Measurements from ENCODE around the gene DPH7.
"Not testable (repeated sequence)": the region's sequence is repeated elsewhere in the genome, so short reads cannot be mapped to it uniquely, and the experiment has no call there.

The DPH7 gene

DNA sequence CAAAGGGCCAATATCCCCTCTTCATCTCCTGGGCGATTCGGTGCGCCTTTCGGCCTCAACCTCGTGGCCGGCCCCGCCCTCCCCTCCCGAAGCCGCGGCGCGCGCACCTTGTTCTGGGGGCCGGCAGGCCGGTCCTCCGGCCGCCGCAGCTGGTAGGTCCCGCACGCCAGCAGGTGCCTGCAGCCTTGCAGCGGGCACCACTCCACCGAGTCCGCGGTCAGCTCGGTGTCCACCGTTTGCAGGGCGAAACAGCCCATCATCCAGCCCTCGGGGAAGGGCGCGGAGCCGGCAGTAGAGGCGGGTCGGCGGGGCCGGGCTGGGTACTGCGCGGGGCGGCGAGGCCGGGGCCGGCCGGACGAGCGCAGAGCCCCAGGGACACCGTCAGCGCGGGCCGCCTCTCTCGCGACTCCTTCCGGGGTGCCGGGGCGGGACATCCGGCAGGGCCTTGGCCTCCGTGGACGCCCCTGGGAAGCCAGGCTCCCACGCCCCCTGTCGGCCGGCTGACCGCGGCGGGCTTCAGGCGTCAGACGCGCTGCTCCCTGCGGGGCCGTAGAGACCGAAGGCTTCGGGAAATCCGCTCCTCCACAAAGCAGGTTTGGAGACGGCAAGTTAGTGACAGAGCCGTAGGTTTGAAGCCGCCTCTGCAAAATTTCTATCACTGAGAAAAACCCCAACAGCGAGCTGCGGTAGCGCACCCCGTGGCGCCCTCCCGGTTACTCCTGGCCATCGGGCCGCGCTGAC lies at the start of gene DPH7:
Gene DPH7, minus strand, starts transcription at position 408 of the 741 bp plus-strand sequence. Its CDS starts 148 bp downstream, at position 260.
- DNase-seq: peak; percentile 34

DNA sequence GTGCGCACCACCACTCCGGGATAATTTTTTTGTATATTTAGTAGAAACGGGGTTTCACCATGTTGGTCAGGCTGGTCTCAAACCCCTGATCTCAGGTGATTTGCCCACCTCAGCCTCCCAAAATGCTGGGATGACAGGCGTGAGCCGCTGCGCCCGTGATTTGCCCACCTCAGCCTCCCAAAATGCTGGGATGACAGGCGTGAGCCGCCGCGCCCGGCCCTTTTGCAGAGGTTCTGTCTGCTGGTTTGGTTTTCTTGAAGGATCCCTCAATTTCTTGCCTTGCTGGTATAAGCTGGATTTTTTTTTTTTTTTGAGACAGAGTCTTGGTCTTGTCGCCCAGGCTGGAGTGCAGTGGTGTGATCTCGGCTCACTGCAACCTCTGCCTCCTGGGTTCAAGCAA lies 48.7 kb upstream of the DPH7 start:
- DNase-seq: not testable (repeated sequence)

DNA sequence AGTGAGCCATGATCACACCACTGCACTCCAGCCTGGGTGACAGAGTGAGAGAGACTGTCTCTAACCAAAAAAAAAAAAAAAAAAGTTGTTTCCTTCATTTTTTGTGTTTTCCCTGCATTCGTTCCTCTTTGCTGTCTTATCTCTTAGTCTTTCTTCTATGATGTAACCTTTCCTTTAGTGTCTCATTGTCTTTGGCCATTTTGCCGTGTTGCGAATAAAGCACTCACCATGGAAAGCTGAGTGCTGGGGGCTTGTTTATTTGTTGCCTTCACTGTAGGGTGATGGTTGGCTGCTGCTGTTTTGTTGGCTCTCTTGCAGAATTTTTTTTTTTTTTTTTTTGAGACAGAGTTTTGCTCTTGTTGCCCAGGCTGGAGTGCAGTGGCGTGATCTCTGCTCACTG lies 47.7 kb upstream of the DPH7 start:
- DNase-seq: no peak

DNA sequence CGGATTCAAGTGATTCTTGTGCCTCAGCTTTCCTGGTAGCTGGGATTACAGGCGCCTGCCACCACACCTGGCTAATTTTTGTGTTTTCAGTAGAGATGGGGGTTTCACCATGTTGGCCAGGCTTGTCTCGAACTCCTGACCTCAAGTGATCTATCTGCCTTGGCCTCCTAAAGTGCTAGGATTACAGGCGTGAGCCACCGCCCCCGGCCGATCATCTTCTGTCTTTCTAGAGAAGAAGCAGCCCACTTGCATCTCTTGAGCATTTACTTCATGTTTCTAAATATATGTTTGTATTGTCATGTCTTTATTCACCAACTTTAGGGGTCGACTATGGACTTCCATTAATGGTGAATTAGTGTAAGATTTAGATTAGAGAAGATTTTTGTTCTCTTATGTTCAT lies 43.5 kb upstream of the DPH7 start:
- not testable (repeated sequence) for DNase-seq

DNA sequence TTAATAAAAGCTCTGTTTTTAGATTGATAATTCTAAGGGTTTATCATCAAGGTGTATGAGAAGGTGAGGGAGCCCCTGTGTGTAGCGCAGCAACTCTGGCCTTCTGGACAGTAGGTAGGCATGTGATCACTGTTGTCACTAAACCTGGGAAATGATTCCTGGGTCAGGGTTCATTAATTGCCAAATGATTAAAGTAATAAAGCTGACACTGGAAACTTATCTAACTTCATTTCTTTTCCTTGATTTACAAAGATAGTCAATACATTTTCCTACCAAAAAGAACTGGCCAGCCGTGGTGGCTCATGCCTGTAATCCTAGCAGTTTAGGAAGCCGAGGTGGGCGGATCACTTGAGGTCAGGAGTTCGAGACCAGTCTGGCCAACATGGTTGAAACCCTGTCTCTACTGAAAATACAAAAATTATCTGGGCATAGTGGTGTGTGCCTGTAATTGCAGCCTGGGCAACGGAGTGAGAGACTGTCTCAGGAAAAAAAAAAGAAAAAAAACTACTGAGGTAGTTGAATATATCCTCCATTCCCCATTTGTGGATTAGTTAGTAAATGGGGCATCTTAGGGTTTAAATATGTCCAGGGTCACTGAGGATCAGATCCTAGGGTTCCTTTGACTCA lies 42.5 kb upstream of the DPH7 start:
- DNase-seq: no peak

DNA sequence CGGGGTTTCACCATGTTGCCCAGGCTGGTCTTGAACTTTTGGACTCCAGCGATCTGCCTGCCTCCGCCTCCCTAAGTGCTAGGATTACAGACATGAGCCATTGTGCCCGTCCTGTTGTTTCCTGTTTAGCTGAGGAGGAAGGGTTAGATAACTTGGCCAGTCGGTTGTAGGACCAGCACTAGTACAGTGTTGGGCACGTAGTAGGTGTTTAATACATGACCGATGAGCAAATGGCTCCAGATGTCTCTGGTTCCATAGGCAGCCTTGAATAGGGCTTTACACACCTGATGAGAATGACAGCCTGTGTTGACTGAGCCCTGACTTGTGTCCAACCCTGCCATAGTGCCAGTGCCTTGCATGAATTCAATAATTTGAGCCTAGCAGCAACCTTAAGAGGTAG lies 41.9 kb upstream of the DPH7 start:
- DNase-seq: no peak

DNA sequence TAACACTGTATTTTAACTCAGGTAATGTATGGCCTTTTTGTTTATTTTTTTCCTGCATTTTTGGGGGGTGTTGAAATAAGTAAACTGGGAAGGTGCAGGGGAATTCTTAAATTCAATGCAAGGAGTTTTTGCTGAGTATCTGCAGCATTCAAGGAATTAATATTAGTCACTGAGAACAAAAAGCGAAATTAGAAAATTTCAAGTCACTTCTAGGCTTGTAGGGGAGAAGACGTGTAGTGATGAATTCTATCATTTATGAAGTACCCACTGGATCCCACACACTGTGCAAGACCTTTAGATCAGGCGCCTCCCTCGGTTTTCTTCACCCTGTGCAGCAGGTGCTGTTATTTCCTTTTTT lies 41.3 kb upstream of the DPH7 start:
- no peak for DNase-seq

DNA sequence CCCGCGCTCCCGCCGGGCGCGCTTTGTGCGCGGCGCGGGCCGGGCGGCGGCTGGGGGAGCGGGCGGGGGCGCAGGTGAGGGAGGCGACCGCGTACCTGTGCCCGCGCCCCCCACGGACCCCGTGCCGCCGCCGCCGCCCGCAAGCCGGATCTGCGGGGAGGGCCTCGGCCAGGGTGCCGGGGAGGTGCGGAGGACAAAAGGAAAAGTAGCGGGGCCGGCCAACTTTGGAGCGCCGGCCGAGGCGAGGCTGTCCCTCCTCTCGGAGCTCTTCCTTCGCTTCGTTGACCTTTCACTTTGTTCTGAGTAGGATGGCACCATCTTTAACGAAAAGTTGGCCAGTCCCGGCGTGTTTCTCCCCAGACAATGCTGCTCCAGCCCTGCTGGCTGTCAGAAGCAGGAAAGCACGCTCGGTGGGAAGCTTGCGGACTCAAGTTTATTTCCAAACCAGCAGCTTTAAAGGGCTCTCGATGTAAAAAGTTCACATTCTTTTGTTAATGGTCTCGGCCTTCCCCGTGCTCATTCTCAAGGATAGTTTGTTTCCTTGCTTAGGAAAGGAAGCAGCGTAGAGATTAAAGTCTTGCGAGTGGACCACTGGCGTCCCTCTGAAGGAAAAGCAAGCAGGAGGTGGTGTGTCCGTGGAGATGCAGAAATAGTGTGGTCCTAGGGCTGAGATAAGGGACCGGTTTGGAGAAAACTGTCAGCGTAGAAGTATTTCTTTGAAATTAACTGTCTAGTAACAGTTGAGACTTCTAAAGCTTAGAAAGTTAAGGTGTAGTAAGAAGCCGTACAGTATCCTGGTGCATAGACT lies 40.7 kb upstream of the DPH7 start:
- no peak for DNase-seq

DNA sequence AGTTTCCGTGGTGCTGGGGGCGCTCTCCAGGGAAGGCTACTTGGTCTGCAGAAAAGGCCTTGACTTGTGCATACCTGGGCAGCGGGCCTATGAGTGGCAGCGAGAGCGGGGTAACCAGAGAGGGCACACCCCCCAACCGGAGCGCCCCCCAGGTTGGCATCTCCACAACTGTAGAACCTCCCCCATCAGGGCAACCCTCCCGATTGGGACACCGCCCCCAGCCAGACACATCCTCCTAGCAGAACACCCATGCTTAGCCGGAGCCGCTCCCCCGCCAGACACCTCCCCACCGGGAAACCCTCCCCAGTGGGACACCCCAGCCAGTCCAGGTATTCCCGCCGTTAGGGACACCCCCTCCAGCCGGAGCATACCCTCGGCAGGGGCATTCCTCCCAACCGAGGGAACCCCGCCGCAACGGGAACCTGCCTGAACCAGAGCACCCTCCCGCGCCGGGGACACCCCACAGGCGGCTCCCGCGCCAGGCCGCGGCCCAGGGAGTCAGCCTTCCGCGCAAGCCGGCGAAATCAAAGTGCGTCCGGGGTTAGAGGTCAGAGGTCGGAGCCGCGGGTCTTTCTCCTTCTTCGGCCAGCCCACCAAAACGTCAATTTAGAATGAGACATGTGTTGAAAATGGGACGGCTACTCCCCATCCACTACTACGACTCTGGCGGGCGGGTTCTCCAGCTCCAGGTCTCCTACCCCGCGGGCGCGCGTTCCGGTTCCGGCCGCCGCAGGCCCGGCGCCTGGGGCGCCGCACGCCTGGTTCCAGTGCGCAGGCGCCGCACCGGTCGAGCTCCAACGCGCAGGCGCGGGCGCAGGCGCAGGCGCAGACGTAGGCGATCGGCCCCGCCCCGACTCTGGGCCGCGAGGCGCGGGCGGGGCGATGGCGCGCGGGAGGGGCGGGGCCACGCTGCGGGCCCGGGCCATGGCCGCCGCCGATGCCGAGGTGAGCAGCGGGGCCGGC lies 39.7 kb upstream of the DPH7 start, which contains the start of gene EHMT1:
Gene EHMT1, plus strand, starts transcription at position 901 of the 963 bp plus-strand sequence. Its CDS starts 24 bp downstream, at position 925.
- peak; percentile 29 for DNase-seq

DNA sequence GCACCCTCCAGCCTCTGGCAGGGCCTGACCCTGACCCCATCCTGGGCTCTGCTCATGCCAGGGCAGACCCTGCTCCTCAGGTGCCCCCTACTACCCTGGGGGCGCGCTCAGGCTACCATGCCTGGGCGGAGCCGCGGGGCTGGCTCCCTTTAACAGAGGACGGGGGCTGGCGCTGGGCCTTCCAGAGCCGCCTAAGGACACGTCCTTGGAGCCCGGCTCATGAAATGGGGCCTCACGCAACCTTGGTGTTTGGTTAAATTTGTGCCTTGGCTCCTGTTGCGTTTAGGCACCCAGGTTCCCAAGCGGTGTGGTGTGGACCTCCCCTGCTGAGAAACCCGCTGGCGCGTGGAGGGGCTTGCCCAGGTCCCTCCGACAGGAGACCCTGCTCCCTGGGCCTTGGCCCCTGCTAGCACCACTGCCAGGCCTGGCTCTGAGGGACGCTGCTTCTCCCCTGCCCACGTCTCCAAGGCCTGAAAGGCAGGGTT lies 36.7 kb upstream of the DPH7 start:
- DNase-seq: no peak

DNA sequence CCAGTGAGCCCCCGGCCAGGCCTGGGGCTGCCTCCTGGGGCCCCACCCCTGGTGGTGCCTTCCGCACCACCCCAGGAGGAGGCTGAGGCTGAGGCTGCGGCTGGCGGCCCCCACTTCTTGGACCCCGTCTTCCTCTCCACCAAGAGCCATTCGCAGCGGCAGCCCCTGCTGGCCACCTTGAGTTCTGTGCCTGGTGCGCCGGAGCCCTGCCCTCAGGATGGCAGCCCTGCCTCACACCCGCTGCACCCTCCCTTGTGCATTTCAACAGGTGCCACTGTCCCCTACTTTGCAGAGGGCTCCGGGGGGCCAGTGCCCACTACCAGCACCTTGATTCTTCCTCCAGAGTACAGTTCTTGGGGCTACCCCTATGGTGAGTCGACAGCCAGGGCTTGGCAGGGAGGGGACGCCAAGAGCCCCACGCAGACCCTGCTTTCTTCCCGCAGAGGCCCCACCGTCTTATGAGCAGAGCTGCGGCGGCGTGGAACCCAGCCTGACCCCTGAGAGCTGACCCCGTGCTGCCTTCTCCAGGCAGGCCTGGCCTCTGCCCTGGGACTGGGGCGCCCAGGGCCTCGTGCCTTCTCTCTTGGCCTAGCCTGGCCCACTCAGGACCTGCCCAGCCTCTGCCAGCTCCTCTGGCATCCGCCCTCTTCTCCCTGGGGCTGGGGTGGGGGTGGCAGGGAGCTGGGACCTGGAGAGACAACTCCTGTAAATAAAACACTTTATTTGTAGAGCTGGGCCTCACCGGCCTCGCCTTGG lies 36.1 kb upstream of the DPH7 start:
- DNase-seq: no peak

DNA sequence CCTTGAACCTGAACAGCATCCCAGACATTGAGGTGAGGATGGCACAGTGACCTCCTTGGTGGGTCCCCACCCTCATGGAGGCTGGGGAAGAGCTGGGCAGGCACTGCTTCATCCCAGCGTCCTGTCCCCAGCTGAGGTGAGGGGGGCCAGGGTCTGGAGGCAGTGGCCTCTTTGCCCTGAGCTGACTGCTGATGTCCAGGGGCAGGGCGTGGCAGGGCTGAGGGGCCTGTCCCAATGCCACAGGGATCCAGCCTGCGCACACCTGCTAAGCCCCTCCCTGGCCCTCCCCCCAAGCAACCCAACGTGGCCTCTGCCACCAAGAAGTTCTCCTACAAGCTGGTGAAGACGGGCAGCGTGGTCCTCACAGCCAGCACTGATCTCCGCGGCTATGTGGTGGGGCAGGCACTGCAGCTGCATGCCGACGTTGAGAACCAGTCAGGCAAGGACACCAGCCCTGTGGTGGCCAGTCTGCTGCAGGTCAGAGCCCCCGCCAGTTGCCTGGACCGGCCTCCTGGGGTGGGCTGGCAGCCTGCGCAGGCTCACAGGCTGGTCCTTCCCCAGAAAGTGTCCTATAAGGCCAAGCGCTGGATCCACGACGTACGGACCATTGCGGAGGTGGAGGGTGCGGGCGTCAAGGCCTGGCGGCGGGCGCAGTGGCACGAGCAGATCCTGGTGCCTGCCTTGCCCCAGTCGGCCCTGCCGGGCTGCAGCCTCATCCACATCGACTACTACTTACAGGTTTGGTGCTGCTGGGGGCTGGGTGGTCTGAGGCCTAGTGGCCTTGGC lies 35.2 kb upstream of the DPH7 start:
- DNase-seq: no peak

DNA sequence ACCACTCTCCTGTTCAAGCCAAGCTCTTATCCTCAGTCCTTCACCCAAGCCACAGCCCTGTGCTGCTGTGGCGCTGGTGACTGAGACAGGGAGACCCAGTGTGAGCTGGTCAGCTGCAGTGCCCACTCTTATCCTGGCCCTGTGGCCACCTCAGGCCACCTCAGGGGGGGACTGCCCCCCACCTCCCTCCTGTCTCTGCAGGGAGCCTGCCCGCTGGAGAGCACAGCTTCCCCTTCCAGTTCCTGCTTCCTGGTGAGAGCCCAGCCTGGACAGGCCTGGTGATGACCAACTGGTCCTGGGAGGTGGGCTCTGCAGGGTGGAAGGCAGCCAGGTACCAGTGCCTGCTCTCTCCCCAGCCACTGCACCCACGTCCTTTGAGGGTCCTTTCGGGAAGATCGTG lies 34.5 kb upstream of the DPH7 start:
- no peak for DNase-seq

DNA sequence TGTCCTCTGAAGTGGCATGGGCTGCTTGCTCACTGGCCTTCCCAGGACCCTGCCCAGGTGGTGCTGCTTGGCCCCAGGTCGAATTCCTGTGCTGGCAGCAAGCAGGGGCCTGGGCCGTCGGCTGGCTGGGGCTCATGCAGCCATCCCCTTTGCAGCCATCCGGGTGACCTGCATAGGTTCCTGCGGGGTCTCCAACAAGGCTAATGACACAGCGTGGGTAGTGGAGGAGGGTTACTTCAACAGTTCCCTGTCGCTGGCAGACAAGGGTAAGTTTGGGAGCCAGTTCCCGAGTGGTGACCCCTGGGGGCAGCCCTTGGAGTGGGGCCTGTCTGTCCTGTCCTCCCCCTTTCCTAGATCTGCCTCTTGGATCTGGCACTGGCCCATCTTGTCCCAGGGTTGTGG lies 34.0 kb upstream of the DPH7 start:
- DNase-seq: no peak

DNA sequence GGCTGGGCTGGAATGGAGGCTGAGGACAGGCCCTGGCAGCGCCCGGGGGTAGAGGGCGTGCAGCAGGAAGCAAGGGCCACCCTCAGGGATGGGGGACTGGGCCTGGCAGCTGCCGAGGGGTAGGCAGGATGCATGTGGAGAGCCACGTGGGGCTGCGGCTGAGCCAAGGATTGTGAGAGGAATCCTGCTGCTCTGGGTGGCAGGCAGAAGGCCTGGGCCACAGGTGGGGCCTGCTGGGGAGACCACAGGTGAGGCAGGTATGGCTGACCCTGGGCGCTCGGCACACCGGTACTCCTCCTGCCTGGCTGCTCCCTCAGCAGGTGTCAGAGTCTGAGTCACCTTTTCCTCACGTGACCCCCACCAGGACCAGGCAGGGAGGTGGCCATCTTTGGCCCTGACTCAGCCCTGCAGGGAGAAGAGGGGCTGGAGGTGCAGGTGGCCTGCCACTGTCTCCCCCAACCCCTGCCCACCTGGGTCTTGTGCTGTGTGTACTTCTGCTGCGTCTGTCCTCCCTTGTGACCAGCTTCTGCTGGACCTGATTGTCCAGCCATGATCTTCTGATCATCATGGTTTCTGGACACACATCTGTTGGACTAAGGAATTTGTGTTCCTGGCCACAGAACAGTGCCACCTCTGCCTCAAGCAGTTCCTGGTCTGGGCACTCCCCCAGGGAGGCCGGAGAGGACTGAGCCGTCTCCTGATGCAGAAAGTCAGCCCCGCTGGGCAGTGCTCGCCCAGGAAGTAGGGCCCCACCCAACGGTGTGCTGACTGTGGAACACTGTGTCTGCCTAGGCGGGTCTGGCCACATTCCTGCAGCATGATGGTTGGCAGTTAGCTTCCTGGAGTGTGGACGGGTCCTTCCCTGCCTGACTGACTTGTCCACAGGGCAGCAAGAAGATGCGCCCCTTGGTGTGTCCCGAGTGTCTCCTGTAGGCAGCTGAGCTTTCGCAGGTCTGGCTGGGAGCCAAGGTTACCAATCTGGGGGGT lies 33.2 kb upstream of the DPH7 start:
- no peak for DNase-seq

DNA sequence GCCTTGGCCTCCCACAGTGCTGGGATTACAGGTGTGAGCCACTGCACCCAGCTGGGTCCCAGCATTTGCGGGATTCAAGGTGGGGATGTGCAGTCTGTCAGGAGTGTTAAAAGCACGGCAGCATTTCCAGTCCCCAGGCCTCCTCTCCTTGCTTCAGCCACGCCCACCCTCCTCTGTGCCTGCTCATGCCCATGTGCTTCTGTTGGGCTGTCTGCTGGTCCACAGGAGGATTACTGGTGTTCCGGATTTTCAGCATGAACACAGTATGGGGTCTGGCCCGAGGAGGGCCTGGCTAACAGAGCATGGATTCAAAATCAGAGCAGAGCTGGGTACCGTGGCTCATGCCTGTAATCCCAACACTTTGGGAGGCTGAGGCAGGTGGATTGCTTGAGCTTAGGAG lies 32.2 kb upstream of the DPH7 start:
- no peak for DNase-seq

DNA sequence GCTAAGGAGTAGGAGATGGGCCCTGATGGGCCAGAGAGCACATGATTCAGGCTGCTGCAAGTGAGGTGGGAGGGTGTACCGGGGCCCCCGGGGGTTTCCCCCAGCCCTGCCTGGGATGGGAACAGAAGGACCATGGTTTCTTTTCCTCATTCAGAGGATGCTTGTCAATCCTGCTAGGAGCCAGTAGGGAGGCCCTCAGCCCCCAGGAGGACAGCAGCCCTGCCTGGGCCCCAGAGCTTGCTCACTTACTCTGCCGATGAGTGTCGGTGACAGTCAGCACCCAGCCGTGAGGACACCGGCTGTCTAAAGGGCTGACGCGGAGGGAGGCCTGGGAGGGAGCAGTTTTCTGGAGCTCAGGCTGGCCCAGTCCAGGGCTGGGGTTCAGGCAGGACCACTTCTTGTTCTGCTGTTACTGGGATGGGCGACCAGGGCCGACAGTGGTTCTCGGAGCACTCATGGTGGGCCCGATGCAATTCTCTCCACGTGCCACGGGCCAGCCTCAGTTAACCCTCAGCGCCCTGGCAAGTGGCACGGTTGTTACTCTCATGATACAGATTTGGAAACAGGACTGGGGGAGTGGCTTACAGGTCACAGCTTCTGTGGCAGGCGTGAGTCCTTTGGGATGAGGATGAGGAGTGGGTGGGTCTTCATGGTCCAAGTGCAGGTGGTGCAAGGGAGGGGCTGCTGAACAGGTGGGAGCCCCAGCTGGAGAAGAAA lies 28.6 kb upstream of the DPH7 start:
- DNase-seq: no peak

DNA sequence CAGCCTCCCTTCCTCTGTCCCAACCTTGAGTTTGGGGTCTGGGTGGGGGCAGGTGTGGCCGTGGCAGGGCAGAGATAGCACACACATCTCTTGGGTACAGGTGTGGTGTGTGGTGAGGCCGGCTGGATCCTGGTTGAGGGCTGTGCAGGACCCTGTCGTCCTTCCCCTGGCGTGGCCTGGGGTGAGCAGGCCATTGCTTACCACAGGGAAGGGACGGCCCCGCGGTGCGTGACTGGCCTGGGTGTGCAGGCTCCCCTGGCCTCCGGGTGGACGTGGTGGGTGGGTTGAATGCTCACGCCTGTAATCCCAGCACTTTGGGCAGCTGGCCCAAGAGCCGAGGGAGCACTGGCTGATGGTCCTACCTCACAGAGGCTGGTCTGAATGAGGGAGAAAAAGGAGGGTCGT lies 28.0 kb upstream of the DPH7 start:
- DNase-seq: no peak
